Endothelial cell of umbilical vein (primary cell): ENCODE measurements around the gene PAOX. TPM values are rescaled to one million over a fixed set of nuclear protein-coding genes. Genes with fewer than 3 reads are reported as not detected.

Experiments
- BruUV-seq: library from RNA; stranded (reverse); fragments of 400-500 nt; replicated peaks from 2 replicates; lab custom pipeline; 2021; lab: Mats Ljungman, UMichigan
- CTCF ChIA-PET: fragments of 300-600, 350-600 bp; sonication (Branson Sonifier 250); formaldehyde crosslinking; loops from one replicate; lab custom pipeline; 2021; ENCODE audit warnings: antibody characterized with exemption, inconsistent platforms; lab: Charles Lee
- POLR2A ChIA-PET: fragments of 300-600, 350-600 bp; sonication (Branson Sonifier 250); formaldehyde crosslinking; loops from one replicate; lab custom pipeline; 2021; ENCODE audit warnings: antibody characterized with exemption, inconsistent platforms; lab: Charles Lee
- DNase-seq: peaks from one replicate; pipeline ENCODE4 v3.0.0-alpha.2; 2011; ENCODE audit warnings: low read depth, low spot score
- FAIRE-seq: peaks from 2 replicates; lab custom pipeline; 2011; peaks lifted over from hg19 to GRCh38; lab: Jason Lieb, UNC
- H2AFZ ChIP-seq: 2 replicates; pipeline ENCODE4 v1.6.0; 2012; ENCODE audit warnings: low read depth, low read length, control low read depth, inconsistent platforms
- H3K27ac ChIP-seq: 2 replicates; pipeline ENCODE4 v1.5.1; 2011; ENCODE audit warnings: low read depth, mild to moderate bottlenecking, control low read depth, low read length, moderate library complexity; ENCODE audit not compliant: insufficient read depth
- H3K27me3 ChIP-seq, 2 experiments: 2 replicates each; pipeline versions ENCODE4 v1.6.0 to v1.6.1; 2011; ENCODE audit warnings: low read length in 2 of 2, mixed read lengths in 1 of 2; ENCODE audit not compliant: control insufficient read depth in 2 of 2, insufficient read depth in 2 of 2
- H3K36me3 ChIP-seq, 2 experiments: 2 replicates in 1 of 2; 3 replicates in 1 of 2; pipeline ENCODE4 v1.5.1; 2011; ENCODE audit warnings: low read length in 2 of 2, mild to moderate bottlenecking in 1 of 2, moderate library complexity in 1 of 2; ENCODE audit not compliant: control insufficient read depth in 2 of 2, insufficient read depth in 2 of 2; ENCODE audit errors: extremely low read depth in 1 of 2
- H3K4me1 ChIP-seq: 3 replicates; pipeline ENCODE4 v1.5.1; 2011; ENCODE audit warnings: mild to moderate bottlenecking, low read length; ENCODE audit not compliant: control insufficient read depth, insufficient read depth; ENCODE audit errors: extremely low read depth
- H3K4me2 ChIP-seq: 2 replicates; pipeline ENCODE4 v1.6.1; 2011; ENCODE audit warnings: low read length, control low read depth, mixed read lengths; ENCODE audit not compliant: insufficient read depth
- H3K4me3 ChIP-seq, 3 experiments: fragments of 200-600 bp in 1 of 3; sonication (generic), shearing (Covaris generic) in 1 of 3; replicated peaks in 1 of 3; 2 replicates each; pipeline ENCODE4 v1.5.1; 2011 to 2016; ENCODE audit warnings: control low read depth in 3 of 3, low read length in 3 of 3, mild to moderate bottlenecking in 2 of 3, inconsistent platforms in 1 of 3, low read depth in 1 of 3, moderate library complexity in 1 of 3; ENCODE audit not compliant: insufficient read depth in 1 of 3
- H3K79me2 ChIP-seq: 2 replicates; pipeline ENCODE4 v1.6.0; 2012; ENCODE audit warnings: low read length, inconsistent platforms; ENCODE audit not compliant: control insufficient read depth, insufficient read depth
- H3K9ac ChIP-seq: replicated peaks from 2 replicates; pipeline ENCODE3; 2011; ENCODE audit warnings: low read length, control low read depth; ENCODE audit not compliant: insufficient read depth; ENCODE audit errors: extremely low read depth
- H3K9me1 ChIP-seq: replicated peaks from 3 replicates; pipeline ENCODE4 v1.6.0; 2011; ENCODE audit warnings: mild to moderate bottlenecking, low read length; ENCODE audit not compliant: control insufficient read depth, insufficient read depth; ENCODE audit errors: extremely low read depth
- H3K9me3 ChIP-seq: replicated peaks from 2 replicates; pipeline ENCODE4 v1.5.1; 2012; ENCODE audit warnings: low read length, inconsistent platforms; ENCODE audit not compliant: control insufficient read depth, insufficient read depth
- H4K20me1 ChIP-seq: replicated peaks from 2 replicates; pipeline ENCODE3; 2011; ENCODE audit warnings: mild to moderate bottlenecking, low read length; ENCODE audit not compliant: control insufficient read depth, insufficient read depth; ENCODE audit errors: extremely low read depth
- EZH2 ChIP-seq: IDR thresholded peaks from 2 replicates; pipeline ENCODE4 v1.6.1; 2012; ENCODE audit warnings: borderline replicate concordance, low read depth, mild to moderate bottlenecking, moderate library complexity, low read length, inconsistent platforms; ENCODE audit not compliant: severe bottlenecking
- FOS ChIP-seq: IDR thresholded peaks from 2 replicates; pipeline ENCODE4 v1.6.1; 2011; ENCODE audit warnings: mild to moderate bottlenecking, low read length, moderate library complexity, borderline replicate concordance; ENCODE audit not compliant: insufficient read depth
- GATA2 ChIP-seq: IDR thresholded peaks from 2 replicates; pipeline ENCODE4 v1.7.0; 2011; ENCODE audit warnings: low read depth, mild to moderate bottlenecking, moderate library complexity, mixed read lengths, low read length; ENCODE audit not compliant: insufficient read length, insufficient read depth
- JUN ChIP-seq: IDR thresholded peaks from 2 replicates; pipeline ENCODE4 v1.6.1; 2011; ENCODE audit warnings: borderline replicate concordance, low read depth; ENCODE audit not compliant: insufficient read length, insufficient read depth
- MYC ChIP-seq: IDR thresholded peaks from one replicate; pipeline ENCODE4 v1.6.1; 2011; ENCODE audit warnings: mild to moderate bottlenecking, low read depth, low read length
- POLR2A ChIP-seq: IDR thresholded peaks from 2 replicates; pipeline ENCODE4 v1.6.1; 2012; ENCODE audit warnings: low read depth, mild to moderate bottlenecking, control low read depth, low read length
- POLR2AphosphoS5 ChIP-seq: IDR thresholded peaks from 2 replicates; pipeline ENCODE4 v1.6.1; 2012; ENCODE audit warnings: low read depth, mild to moderate bottlenecking, control low read depth, low read length, moderate library complexity; ENCODE audit not compliant: insufficient read depth
- dilution Hi-C: fragments of 300-500 bp; cut with MboI; formaldehyde crosslinking; loops from one replicate; pipeline ENCODE4 v1.15.0; 2019; ENCODE audit warnings: low sequenced_read_pairs; ENCODE audit not compliant: extremely low pct_ligation_motif_present
- intact Hi-C: fragments of 100-400 bp; cut with micrococcal nuclease; formaldehyde crosslinking; loops from one replicate; pipeline ENCODE4 v1.10.0; 2022
- microRNA-seq: library from miRNA; unstranded; fragments of <30 nt; microRNA quantifications from one replicate; pipeline ENCODE4 v1.2.0, GENCODE V29; 2021; ENCODE audit warnings: borderline number of aligned reads, borderline replicate concordance
- polyA plus RNA-seq, 4 experiments: library from polyadenylated mRNA; depleted of rRNA in 3 of 4; stranded (reverse) in 3 of 4; unstranded in 1 of 4; fragments of >200 nt; gene quantifications; 2 replicates each; pipeline versions ENCODE4 v1.2.1 to v1.2.3, GENCODE V29; 2011 to 2012; ENCODE audit warnings: missing spikeins in 1 of 4
- small RNA-seq: library from RNA; depleted of rRNA; stranded (forward); fragments of <200 nt; gene quantifications from one replicate; pipeline ENCODE3, GENCODE V24; 2012; ENCODE audit warnings: low replicate concordance, low read depth; ENCODE audit not compliant: insufficient read depth, insufficient read length
- total RNA-seq: library from RNA; stranded (reverse); gene quantifications from 2 replicates; pipeline ENCODE4 v1.2.3, GENCODE V29; 2021
- TF ChIP-seq, protein P1 (sequence below): IDR thresholded peaks from 2 replicates; pipeline ENCODE4 v1.6.1; 2011; ENCODE audit not compliant: insufficient read depth, insufficient read length
- TF ChIP-seq, protein P2 (sequence below), 2 donors: IDR thresholded peaks; 1 replicate in 1 of 2; 2 replicates in 1 of 2; pipeline ENCODE4 v1.5.1; 2011; ENCODE audit warnings: low read length in 2 of 2, mild to moderate bottlenecking in 2 of 2, moderate library complexity in 2 of 2, control low read depth in 1 of 2, inconsistent platforms in 1 of 2, low read depth in 1 of 2; ENCODE audit not compliant: insufficient read depth in 1 of 2; ENCODE audit errors: extremely low read depth in 1 of 2

PAOX gene
- total and polyA plus RNA-seq, 2 donors (not counting 3 experiments of a cell fraction or from before 2014, with no cell fraction given): 2.6 to 3.8 TPM

DNA sequence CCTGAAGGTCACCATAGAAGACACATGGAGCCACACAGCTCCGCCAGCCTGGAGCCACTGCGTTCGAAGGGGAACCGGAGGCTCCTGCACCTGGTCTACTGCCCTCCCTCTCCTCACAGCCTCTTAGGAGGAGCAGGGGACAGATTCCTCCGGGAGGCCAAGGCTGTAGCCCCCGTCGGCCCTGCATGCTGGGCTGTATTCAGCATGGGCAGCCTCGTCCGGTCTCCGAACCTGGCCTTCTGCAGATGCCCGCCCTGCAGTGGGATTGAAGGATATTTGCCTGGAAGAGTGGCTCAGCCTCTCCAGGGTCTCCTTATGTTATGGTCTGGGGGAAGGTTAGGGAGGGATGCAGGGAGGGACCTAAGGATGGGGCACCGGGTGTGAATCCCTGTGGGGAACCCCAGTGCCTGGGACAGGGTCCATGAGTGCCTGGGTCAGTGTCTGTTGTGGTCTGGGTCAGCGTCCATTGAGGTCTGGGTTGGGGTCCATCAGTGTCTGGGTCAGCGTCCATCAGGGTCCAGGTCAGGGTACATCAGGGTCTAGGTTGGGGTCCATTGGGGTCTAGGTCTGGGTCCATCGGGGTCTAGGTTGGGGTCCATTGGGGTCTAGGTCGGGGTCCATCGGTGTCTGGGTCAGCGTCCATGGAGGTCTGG, 61.7 kb downstream of the PAOX start:
- intact Hi-C loops (no loop called here), dilution Hi-C loops (no loop called here)
- no peak overlapping the region for H3K27ac ChIP-seq
- DNase-seq (no peak), FAIRE-seq (no peak)
- H3K9me3 ChIP-seq: no peaks in the 10 kb centered on the region
- H3K4me3 ChIP-seq: no peak overlapping the region
- H2AFZ ChIP-seq: no peak overlapping the region
- no TSS peak for BruUV-seq
- H3K4me2 ChIP-seq: no peak overlapping the region
- ChIA-PET POLR2A (no interaction called here), CTCF (no interaction called here)
- no peaks in the 10 kb centered on the region for H3K79me2 ChIP-seq
- TF ChIP-seq, protein P1, sequence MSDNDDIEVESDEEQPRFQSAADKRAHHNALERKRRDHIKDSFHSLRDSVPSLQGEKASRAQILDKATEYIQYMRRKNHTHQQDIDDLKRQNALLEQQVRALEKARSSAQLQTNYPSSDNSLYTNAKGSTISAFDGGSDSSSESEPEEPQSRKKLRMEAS: no peak
- TF ChIP-seq, protein P2, sequence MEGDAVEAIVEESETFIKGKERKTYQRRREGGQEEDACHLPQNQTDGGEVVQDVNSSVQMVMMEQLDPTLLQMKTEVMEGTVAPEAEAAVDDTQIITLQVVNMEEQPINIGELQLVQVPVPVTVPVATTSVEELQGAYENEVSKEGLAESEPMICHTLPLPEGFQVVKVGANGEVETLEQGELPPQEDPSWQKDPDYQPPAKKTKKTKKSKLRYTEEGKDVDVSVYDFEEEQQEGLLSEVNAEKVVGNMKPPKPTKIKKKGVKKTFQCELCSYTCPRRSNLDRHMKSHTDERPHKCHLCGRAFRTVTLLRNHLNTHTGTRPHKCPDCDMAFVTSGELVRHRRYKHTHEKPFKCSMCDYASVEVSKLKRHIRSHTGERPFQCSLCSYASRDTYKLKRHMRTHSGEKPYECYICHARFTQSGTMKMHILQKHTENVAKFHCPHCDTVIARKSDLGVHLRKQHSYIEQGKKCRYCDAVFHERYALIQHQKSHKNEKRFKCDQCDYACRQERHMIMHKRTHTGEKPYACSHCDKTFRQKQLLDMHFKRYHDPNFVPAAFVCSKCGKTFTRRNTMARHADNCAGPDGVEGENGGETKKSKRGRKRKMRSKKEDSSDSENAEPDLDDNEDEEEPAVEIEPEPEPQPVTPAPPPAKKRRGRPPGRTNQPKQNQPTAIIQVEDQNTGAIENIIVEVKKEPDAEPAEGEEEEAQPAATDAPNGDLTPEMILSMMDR (IDR thresholded peaks at IDR 0.05; ENCODE audit: extremely low read depth in 1 of 2, insufficient read depth in 1 of 2, low read depth in 1 of 2, low read length in 2 of 2): no peak
- TF ChIP-seq EZH2: no peak
- no peak for TF ChIP-seq FOS
- TF ChIP-seq GATA2: no peak
- TF ChIP-seq POLR2AphosphoS5: no peak
- no peak for TF ChIP-seq MYC
- no peak for TF ChIP-seq POLR2A
- TF ChIP-seq JUN: no peak
- no peaks in the 10 kb centered on the region for H3K9me1 ChIP-seq
- no peaks in the 10 kb centered on the region for H4K20me1 ChIP-seq
- no peaks in the 10 kb centered on the region for H3K4me1 ChIP-seq
- no peaks in the 10 kb centered on the region for H3K27me3 ChIP-seq
- no peaks in the 10 kb centered on the region for H3K36me3 ChIP-seq
- no peak overlapping the region for H3K9ac ChIP-seq

Small RNA genes lying within 50 kb of the gene (microRNA-seq; reads per million reads assigned to microRNA genes)
- 3.1 reads per million for gene MIR3944

Small RNA genes lying within 50 kb of the gene (small RNA-seq; reads per million reads assigned to genes)
- gene AL360181.4 (not detected), gene BANF1P2 (not detected), gene MIR3944 (0.66 reads per million)

Other genes starting within 250 kb of the PAOX start
- not detected in 2 replicates for gene KNDC1, start 219.0 kb upstream of the PAOX start, total RNA-seq
- gene KNDC1, start 219.0 kb upstream of the PAOX start, polyA plus RNA-seq: not detected in 2 replicates
- not detected in 2 replicates for gene UTF1, start 149.0 kb upstream of the PAOX start, total RNA-seq
- gene UTF1, start 149.0 kb upstream of the PAOX start, polyA plus RNA-seq: not detected in 2 replicates
- not detected in 2 replicates for gene VENTX, start 141.4 kb upstream of the PAOX start, total RNA-seq
- not detected in 2 replicates for gene VENTX, start 141.4 kb upstream of the PAOX start, polyA plus RNA-seq
- 0.55 and 1.5 TPM in 2 replicates for gene ADAM8, start 102.4 kb upstream of the PAOX start, total RNA-seq
- 0.49 and 0.51 TPM in 2 replicates for gene ADAM8, start 102.4 kb upstream of the PAOX start, polyA plus RNA-seq
- gene TUBGCP2, start 70.4 kb upstream of the PAOX start, total RNA-seq: 48.8 and 53.1 TPM in 2 replicates
- 37.1 and 45.6 TPM in 2 replicates for gene TUBGCP2, start 70.4 kb upstream of the PAOX start, polyA plus RNA-seq
- gene ZNF511, start 70.3 kb upstream of the PAOX start, total RNA-seq: 37.9 and 40.4 TPM in 2 replicates
- 25.6 and 36.3 TPM in 2 replicates for gene ZNF511, start 70.3 kb upstream of the PAOX start, polyA plus RNA-seq
- not detected in 2 replicates for gene CALY, start 42.4 kb upstream of the PAOX start, total RNA-seq
- gene CALY, start 42.4 kb upstream of the PAOX start, polyA plus RNA-seq: not detected in 2 replicates
- not detected in 2 replicates for gene PRAP1, start 31.9 kb upstream of the PAOX start, total RNA-seq
- gene PRAP1, start 31.9 kb upstream of the PAOX start, polyA plus RNA-seq: not detected in 2 replicates
- gene FUOM, start 21.2 kb upstream of the PAOX start, total RNA-seq: 16.2 and 17.4 TPM in 2 replicates
- 33.9 and 39.0 TPM in 2 replicates for gene FUOM, start 21.2 kb upstream of the PAOX start, polyA plus RNA-seq
- gene ECHS1, start 5.9 kb upstream of the PAOX start, total RNA-seq: 91.9 and 108 TPM in 2 replicates
- 41.8 and 46.2 TPM in 2 replicates for gene ECHS1, start 5.9 kb upstream of the PAOX start, polyA plus RNA-seq
- 60.2 and 66.5 TPM in 2 replicates for gene MTG1, start 14.9 kb downstream of the PAOX start, total RNA-seq
- 83.4 and 91.6 TPM in 2 replicates for gene MTG1, start 14.9 kb downstream of the PAOX start, polyA plus RNA-seq
- gene SPRN, start 45.4 kb downstream of the PAOX start, total RNA-seq: 0.13 TPM in 1 of 2 replicates, not detected in the other
- 0.03 TPM in 1 of 2 replicates, not detected in the other for gene SPRN, start 45.4 kb downstream of the PAOX start, polyA plus RNA-seq
- gene SCART1, start 74.7 kb downstream of the PAOX start, total RNA-seq: 1.0 and 1.1 TPM in 2 replicates
- gene SCART1, start 74.7 kb downstream of the PAOX start, polyA plus RNA-seq: 0.84 and 0.90 TPM in 2 replicates
- not detected in 2 replicates for gene CYP2E1, start 148.1 kb downstream of the PAOX start, total RNA-seq
- gene CYP2E1, start 148.1 kb downstream of the PAOX start, polyA plus RNA-seq: 0.08 and 0.21 TPM in 2 replicates
- not detected in 2 replicates for gene SYCE1, start 186.3 kb downstream of the PAOX start, total RNA-seq
- gene SYCE1, start 186.3 kb downstream of the PAOX start, polyA plus RNA-seq: not detected in 2 replicates
- gene FRG2B, start 247.5 kb downstream of the PAOX start, total RNA-seq: not detected in 2 replicates
- gene FRG2B, start 247.5 kb downstream of the PAOX start, polyA plus RNA-seq: not detected in 2 replicates